HS-27A (cell line): Measurements from ENCODE around the gene GNG7.
A peak's percentile ranks its signal among the peaks of the same experiment; 100 is the strongest.

Experiments
- DNase-seq: peaks from one replicate; pipeline ENCODE4 v3.0.0-alpha.2; 2012; ENCODE audit warnings: low read depth, missing footprints

GNG7 gene

DNA sequence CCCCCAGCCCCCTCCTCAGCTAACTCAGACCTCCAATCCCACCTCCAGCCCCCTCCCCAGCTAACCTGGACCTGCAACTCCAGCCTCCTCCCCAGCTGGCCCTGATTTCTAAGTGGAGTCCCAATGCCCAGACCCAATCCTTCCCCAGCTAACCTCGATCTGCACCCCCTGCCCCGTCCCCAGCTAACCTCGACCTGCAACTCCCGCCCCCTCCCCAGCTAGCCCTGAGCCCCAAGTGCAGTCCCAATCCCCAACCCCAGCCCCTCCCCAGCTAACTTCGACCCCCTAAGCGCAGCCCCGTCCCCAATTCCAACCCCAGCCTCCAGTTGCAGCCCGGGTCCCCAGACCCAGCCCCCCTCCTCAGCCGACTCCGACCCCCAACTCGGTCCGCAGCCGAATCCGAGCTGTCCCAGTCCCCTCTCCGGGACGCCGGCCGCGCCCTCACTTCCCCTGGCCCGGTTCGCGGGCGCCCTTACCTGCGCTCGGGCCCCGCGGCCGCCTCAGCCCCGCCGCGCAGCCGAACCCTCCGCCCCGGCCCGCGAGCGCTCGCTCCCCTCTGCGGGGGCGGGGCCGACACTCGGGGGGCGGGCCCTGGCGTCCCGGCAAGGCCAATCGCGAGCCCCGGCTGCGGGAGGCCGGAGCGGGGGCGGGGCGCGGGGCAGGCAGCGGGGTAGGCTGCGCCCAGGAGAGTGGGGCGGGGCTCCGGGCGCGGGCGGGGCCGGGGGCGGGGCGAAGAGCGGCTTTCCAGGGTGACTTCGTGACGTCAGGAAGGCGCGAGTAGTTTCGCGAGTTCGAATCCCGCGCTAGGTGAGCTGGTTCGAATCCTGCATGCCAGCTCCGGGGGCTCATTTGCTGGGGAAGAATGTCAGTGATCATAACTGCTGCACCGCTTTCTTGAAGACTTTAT lies at the start of gene GNG7:
TSS of gene GNG7 (minus strand) at position 525 of the 907 bp plus-strand sequence. CDS start 182,006 bp downstream, outside the sequence.
- no peak for DNase-seq

DNA sequence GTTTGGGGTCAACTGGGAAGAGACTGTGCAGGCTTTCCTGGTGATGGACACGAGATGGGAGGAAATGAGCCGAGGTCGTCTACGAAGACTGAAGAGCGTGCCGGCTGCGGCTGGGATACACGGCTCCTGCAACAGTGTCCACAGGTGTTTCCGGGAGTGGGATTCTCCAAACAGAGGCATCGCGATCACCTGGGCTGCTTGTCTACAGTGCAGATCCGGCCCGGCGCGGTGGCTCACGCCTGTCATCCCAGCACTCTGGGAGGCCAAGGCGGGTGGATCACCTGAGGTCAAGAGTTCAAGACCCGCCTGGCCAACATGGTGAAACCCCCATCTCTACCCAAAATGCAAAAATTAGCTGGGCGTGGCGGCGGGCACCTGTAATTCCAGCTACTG lies 48.9 kb upstream of the GNG7 start:
- DNase-seq, result no peak

DNA sequence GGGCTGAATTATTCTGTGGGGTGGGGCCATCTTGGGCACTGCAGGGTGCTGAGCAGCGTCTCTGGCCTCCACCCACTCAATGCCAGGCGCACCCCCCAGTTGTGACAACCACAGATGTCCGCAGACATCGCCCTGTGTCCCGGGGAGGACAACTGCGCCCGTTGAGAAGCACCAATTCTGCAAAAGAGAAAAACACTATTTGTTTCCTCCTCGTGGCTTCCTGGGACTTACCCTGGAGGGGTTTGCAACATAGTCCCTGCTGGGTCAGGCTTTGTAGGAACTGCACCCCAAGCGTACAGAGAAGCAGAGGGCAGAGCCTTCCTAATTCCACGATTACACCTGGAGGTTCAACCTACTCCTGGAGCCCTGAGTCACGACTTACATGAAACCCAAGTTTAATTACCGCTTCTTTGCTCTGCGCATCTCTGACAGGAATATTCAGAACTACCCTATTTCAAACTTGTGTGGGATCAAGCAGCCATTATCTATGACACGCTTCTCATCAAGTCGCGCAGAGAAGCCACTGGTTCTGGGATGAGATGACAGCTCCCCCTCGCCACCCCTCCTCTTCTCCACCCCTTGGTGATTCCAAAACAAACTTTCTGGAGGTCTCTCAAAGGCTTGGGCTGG lies 48.4 kb upstream of the GNG7 start:
- no peak for DNase-seq

DNA sequence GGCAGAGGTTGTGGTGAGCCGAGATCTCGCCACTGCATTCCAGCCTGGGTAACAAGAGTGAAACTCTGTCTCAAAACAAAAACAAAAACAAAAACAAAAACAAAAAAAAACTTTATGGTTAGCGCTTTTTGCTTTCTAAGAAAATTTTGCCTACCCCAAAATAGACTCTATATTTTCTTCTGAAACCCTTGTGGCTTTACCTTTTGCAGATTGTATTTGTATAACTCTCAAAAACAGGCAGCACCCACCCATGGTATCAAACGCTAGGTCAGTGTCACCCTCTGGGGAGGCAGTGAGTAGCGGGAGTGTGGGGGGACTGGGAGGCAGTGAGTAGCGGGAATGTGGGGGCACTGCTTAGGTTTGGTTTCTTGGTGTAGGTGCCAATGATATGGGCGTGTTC lies 44.9 kb upstream of the GNG7 start:
- no peak for DNase-seq

DNA sequence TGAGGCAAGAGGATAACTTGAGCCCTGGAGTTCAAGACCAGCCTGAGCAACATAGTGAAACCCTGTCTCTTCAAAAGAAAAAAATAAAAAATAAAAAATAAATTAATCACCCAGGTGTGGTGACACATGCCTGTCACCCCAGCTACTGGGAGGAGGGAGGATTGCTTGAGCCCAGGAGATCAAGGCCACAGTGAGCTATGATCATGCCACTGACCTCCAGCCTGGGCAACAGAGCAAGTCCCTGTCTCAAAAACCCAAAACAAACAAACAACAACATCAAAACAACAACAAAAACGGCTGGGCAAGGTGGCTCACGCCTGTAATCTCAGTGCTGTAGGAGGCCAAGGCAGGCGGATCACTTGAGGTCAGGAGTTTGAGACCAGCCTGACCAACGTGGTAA lies 41.6 kb upstream of the GNG7 start:
- DNase-seq, result no peak

DNA sequence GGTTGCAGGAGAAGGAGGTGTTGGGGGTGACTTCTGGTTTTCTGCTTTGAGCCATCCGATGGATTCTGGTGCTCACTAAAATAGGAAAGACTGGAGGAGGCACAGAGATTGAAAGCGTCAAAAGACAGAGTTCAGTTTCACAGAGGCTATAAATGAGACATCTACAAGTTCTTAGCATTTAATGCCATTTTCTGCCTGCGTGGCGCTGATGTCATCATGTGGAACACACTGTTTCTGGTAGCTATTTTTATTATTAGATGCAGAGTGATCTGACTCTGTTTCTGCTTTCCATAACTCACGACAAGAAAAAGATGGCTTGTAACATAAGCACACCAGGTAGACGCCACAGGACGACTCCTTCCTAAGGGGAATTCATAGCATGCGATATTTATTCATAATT lies 40.6 kb upstream of the GNG7 start:
- no peak for DNase-seq

DNA sequence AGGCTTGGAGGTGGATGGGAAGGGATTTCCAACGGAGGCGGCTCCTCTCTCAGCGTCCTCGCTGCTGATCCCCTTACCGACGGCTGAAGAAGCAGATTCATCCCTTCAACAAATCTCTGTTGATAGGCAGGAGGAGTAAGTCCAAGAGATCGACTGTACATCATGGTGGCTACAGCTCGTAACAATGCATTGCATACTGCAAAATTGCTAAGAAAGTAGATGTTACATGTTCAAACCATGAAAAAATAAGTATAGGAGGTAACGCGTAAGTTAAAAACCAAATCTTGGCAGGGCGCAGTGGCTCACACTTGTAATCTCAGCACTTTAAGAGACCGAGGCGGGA lies 37.8 kb upstream of the GNG7 start:
- no peak for DNase-seq

DNA sequence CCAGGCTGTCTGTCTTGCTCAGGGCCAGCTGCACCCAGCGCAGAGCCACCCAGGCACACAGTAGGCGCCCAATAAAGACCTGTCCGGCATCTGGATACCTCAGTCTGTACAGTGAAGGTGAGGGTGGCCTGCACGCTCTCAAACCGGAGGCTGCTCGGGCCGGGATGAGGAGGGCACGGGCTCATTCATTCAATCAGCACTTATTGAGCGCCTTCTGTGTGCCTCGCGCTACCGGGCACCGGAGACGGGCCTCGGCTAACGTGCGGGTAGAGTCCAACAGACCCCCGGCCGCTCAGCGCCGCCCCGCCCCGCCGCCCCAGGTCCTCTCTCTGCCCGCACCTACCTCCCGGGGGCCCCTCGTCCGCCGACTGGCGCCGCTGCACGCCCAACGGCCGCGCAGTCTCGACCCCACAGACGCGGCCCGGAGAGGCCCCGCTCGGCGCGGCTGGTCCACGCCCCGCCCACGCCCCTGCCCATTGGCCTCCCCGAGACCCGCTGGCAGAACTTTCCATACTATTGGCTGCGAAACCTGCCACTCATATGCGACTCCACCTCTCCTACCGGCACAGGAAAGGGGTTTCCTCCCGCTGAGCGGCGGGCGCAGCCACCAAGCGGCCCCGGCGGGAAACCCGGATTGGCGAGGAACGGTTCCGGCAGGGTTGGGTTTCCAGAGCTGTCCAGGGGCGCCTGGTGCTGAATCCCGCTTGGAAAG lies 37.3 kb upstream of the GNG7 start, which contains the start of gene SLC39A3:
TSS of gene SLC39A3 (minus strand) at position 416 of the 712 bp plus-strand sequence. CDS start 2,760 bp downstream, outside the sequence.
- DNase-seq, result peak; percentile 90

DNA sequence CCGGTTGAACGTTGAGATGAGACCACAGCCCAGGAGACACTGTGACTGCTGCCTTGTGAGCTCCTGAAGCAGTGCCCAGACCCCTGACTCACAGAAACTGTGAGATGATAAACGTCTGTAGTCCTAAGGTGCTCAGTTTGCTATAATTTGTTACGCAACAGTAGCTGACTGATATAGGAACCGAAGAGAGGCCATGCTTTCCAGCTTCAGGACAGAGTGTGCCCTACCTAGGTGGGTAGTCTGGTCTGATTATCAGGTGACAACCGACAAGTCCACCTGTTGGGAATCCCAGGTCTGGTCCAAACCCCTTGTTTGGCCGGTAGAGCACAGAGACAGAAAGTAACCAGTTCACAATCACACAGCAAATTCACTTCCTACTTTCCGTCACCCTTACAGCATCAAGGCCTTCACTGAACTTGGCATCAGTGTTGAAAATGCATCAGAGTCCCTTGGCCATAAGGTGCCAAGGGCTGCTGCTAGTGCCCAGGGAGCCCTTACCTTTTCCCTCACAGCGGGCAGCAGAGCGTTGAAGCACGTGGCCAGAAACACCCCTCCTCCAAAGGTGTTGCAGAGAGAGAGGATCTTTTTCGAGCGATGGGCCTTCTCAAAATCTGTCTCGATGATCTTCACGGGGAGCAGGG lies 34.2 kb upstream of the GNG7 start:
- no peak for DNase-seq

DNA sequence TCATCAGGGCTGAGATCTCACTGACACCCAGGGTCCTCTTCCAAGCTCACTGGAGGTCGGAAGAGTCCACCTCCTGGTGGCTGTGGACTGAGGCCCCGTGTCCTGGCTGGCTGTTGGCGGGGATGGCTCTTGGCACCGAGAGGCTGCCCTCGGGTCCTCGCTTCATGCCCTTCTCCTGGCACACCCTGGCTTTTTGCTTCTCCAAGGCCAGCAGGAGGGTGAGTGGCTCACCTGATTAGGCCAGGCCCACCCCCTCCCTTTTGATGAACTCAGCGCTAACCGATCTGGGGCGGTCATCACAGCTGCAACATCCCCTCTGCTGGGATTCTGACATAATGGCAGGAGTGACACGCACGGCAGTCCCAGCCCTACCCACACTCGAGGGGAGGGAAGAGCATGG lies 32.9 kb upstream of the GNG7 start:
- no peak for DNase-seq

DNA sequence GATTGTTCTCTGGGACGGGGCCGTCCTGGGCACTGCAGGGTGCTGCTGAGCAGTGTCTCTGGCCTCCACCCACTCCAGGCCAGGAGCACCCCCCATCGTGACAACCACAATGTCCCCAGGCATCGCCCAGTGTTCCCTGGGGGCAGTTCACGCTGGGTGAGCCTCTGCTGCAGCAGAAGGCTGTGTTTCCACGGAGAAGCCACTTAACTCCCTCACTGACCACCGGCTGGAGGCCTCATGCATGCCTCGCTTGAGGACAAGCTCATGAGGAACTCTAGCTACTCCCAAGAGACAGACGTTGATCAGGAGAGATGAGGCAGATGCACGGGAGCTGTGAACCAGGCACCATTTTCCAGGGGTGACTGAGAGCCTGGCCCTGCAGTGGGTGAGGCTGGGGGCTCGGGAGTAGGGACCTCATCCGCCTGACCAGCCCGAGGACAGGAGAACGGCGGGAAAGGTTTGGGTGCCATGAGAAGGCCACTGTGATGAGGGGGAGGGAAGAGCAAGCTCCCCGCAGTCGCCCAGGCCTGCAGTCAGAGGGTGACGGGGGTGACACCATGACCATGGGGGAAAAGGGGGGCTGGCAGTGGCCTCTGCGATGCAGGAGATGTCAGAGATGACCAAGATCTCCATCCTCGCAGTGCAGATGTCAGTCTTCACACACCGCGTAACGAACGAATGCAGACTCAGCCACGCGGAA lies 32.2 kb upstream of the GNG7 start:
- DNase-seq, result no peak

DNA sequence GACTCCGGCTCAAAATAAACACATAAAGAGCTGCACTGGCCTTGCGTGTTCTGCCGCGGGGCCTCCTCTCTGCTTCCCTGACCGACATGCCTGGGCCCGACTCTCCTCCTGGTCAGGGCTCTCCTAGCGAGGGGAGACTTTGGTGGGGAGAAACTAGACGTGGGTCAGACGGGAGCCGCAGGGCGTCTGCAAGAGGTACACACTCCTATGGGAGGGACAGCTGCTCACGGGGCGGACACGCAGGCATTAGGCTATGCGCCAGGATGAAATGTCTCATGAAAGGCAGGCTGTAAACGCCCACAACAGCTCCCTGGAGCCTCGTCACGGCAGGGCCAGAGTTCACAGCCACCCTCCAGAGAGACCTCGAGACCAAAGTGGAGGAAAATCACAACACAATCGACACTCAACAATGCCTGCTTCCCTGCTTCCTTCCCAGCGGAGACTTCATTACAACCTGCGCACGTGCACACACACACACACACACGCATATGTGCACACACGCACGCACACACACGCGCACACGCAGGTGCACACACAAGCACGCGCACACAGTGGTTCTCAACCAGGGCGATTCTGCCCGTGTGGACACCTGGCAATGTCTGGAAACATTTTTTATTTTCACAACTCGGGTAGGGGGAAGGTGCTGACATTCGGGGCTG lies 31.6 kb upstream of the GNG7 start:
- DNase-seq, result no peak

DNA sequence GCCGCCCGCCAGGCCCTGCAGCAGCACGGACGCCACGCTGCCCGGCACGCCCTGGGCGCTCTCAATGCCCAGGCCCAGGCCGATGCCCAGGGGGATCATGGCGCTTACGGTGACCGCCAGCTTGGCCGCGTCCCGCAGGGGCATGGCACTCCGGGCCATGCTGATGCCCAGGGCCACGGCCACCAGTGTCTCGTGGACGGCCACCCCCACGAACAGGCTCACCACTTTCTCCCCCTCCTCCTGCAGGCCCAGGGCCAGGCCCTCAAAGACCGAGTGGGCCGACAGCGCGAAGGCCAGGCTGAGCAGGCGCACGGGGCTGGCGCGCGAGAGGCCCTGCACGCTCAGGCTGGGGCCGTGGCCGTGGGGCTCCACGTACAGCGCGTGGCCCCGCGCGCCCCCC lies 30.4 kb upstream of the GNG7 start:
- no peak for DNase-seq

DNA sequence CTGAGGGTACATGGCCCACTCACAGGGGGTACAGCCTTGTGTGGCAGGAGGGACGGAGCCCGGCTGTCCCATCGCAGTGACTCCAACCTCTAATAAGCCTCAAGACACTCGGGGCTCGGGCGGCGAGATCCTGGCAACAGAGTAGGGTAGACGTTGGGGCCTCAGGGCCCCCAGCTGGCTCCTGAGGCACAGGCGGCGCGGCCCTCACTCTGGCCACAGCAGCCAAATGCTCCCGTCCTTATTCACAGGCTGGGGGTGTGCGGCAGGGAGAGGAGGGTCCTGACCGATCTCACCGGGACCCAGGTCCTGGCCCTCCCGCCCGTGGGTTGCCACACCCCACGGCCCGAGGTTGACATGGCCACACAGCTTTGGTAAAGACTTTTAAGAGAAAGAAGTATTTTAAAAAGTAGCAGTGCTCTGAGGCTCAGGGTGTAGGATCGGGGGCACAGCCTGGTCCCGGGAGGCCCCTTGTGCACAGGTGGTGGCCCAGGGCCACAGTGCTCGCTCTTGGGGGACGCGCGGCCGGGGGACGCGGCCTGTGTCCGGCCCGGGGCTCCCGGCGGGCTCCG lies 29.7 kb upstream of the GNG7 start:
- no peak for DNase-seq

DNA sequence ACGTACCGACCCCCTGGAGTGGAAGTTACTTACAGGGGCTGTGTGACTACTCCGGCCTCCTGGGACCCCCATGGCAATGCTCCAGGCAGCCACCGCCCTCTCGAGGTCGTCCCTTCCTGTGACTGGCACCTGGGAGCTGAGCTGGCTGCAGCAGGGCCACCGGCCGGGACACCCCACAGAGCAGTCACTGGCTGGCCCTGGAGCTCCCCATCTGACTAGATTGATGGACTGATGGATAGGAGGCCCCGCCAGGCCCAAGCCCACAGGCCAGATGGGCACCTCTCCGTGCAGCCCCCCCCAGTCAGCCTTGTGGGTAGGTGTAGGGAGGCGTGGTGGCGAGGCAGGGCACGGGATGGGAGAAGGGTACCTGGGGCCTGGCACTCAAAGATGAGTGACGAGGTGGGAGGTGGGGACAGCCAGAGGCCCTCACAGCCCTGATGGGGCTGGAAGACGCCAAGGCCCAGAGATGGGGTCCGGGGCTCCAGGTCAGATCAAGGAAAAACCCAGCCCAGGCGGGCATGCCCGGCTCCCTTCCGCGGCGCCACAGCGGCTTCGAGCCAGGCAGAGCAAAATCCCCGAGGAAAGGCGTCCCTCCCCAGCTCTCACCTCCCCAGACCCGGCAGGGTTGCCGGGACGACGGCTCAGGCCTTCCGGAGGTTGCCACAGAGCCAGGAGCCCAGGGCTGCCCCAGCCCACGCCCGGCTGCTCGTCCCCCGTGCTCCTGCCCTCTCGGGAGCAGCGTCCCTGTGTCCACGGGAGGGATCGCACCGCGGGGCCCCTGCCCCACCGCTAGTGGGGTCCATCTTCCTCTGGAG lies 28.9 kb upstream of the GNG7 start:
- DNase-seq, result no peak

DNA sequence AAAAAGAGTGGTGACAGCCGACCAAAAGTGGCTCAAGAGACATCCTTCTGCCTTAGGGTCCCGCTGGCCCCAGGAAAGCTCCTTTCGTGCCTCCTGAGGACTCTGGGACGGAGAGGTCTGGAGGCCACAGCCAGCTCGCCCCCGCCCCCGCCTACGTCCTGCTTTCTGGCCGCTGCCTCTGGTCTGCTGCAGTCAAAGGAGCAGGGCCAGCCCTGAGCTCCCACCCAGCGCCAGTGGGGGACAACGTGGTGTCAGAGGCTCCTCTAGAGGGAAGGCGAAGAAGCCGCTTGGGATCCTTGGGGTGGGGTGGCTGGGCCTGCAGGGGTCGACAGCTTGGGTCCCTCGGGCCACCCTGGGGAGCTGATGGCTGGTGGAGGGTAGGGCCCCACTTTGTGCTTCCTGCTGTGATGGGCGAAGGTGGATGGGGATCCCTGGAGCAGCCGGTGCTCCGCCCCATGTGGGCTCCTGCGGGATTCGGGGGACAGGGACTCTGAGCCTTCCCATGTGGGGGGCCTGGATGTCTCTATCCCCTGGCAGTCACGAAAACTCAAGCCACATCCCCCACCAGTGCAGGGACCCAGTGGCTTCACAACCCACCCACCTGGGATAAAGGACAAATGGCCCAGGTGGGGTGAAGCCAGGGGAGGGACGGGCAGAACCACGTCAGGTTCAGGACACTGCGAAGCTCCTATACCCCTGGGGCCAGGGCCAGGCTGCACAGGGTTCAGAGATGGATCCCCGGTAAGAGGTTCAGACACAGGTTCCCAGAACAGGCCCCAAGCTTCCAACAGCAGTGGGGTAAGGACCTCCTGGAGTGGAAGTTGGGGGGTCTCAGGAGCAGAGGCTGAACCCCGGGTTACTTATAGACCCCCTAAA lies 27.7 kb upstream of the GNG7 start:
- DNase-seq, result no peak

DNA sequence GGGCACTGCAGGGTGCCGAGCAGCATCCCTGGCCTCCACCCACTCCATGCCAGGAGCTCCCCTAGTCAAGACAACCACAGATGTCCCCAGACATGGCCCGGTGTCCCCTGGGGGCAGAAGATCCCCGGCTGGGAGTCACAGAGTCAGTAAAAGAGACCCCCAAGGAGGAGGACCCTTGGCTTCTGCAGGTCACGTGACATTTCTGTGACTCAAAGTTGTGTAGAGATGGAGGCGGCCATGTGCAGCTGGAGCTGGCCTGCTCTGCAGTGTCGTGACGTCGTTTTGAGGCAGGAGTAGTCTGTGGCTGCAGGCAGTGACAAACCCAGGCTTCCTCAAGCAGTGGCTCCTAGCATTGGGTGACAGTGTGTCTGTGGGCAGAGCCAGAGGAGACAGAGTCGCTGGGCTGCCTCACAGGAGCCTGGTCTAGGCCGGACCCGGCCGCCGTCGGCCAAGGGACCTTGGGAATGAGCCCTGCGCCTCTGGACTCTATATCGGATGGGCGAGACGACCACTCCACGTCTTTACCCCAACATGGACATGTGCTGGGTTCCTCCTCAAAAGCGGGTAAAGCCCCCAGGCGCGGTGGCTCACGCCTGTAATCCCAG lies 26.4 kb upstream of the GNG7 start:
- no peak for DNase-seq

DNA sequence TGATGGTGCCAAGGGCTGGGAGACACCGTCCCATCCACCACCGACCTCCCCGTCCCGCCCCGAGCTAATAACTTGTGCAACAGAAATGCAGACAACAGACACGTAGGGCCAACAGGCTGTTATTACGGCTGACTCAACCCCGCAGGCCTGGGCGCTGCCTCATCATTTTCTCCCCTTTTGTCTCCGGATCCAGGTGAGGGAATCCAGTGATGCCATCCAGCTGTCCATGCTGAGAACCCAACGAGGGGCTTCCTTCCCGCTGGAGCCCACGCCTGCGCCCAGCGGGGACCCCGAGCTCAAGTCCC lies 25.1 kb upstream of the GNG7 start:
- DNase-seq, result no peak
